Chondrocyte (in vitro differentiated cells): ENCODE results near the gene SCN1A. TPM values are rescaled to one million over a fixed set of nuclear protein-coding genes. Genes with fewer than 3 reads are reported as not detected.
"Not testable (repeated sequence)": the region's sequence is repeated elsewhere in the genome, so short reads cannot be mapped to it uniquely, and the experiment has no call there.

Source experiments
- DNase-seq: peaks from one replicate; pipeline ENCODE4 v3.0.0; 2021; ENCODE audit warnings: mixed read lengths, low spot score
- H3K27ac Mint-ChIP-seq: one replicate; pipeline ENCODE4 v1.8.0; 2021; ENCODE audit warnings: mild to moderate bottlenecking, moderate library complexity, mixed read lengths; ENCODE audit not compliant: unreplicated experiment
- H3K27me3 Mint-ChIP-seq: 2 replicates; pipeline ENCODE4 v1.8.0; 2021; ENCODE audit warnings: low read depth, mixed read lengths
- H3K36me3 Mint-ChIP-seq: 2 replicates; pipeline ENCODE4 v1.8.0; 2021; ENCODE audit warnings: low read depth, mixed read lengths
- H3K4me1 Mint-ChIP-seq: 2 replicates; pipeline ENCODE4 v1.8.0; 2021; ENCODE audit warnings: low read depth, mild to moderate bottlenecking, mixed read lengths
- H3K4me3 Mint-ChIP-seq: one replicate; pipeline ENCODE4 v1.8.0; 2021; ENCODE audit warnings: mild to moderate bottlenecking, moderate library complexity, mixed read lengths; ENCODE audit not compliant: unreplicated experiment
- H3K9me3 Mint-ChIP-seq: 2 replicates; pipeline ENCODE4 v1.8.0; 2021; ENCODE audit warnings: low read depth, mixed read lengths
- CTCF ChIP-seq: fragments of 200-600 bp; sonication (generic); IDR thresholded peaks from 2 replicates; pipeline ENCODE4 v1.5.0; 2021; ENCODE audit warnings: antibody characterized with exemption, mild to moderate bottlenecking, moderate library complexity
- total RNA-seq: library from RNA; stranded (reverse); gene quantifications from 3 replicates; pipeline ENCODE4 v1.2.1, GENCODE V29; 2021

The SCN1A gene
- total RNA-seq, 1 donor from 2014 or later, result 0.05 TPM

- Mint-ChIP-seq H3K9me3 (no peaks in the 10 kb centered on the region), H3K4me3 (no peak overlapping the region), H3K4me1 (no peaks in the 10 kb centered on the region), H3K27me3 (no peaks in the 10 kb centered on the region), H3K27ac (no peak overlapping the region), H3K36me3 (no peaks in the 10 kb centered on the region)
- DNase-seq, result no peak
- TF ChIP-seq CTCF, result no peak
Observed at GRCh38 chr2:166140932-166141331, 13.1 kb upstream of the SCN1A start.

GRCh38 chr2:166140475-166140874 is 12.7 kb upstream of the SCN1A start:
- H3K27ac Mint-ChIP-seq, result no peak overlapping the region
- DNase-seq, result no peak
- no peaks in the 10 kb centered on the region for H3K4me1 Mint-ChIP-seq
- no peaks in the 10 kb centered on the region for H3K9me3 Mint-ChIP-seq
- H3K36me3 Mint-ChIP-seq, result no peaks in the 10 kb centered on the region
- H3K4me3 Mint-ChIP-seq, result no peak overlapping the region
- no peaks in the 10 kb centered on the region for H3K27me3 Mint-ChIP-seq
- TF ChIP-seq CTCF, result no peak

- DNase-seq, H3K4me1 Mint-ChIP-seq, H3K36me3 Mint-ChIP-seq, H3K9me3 Mint-ChIP-seq, H3K4me3 Mint-ChIP-seq, H3K27ac Mint-ChIP-seq, H3K27me3 Mint-ChIP-seq: not testable (repeated sequence)
Observed at GRCh38 chr2:166139479-166139878, 11.7 kb upstream of the SCN1A start.

GRCh38 chr2:166138667-166139066 is 10.8 kb upstream of the SCN1A start:
- H3K9me3 Mint-ChIP-seq, result no peaks in the 10 kb centered on the region
- no peaks in the 10 kb centered on the region for H3K27me3 Mint-ChIP-seq
- TF ChIP-seq CTCF, result no peak
- no peak overlapping the region for H3K27ac Mint-ChIP-seq
- DNase-seq, result no peak
- no peaks in the 10 kb centered on the region for H3K4me1 Mint-ChIP-seq
- H3K4me3 Mint-ChIP-seq, result no peak overlapping the region
- no peaks in the 10 kb centered on the region for H3K36me3 Mint-ChIP-seq

GRCh38 chr2:166138144-166138543 is 10.3 kb upstream of the SCN1A start:
- no peak for TF ChIP-seq CTCF
- no peaks in the 10 kb centered on the region for H3K4me1 Mint-ChIP-seq
- H3K27me3 Mint-ChIP-seq, result no peaks in the 10 kb centered on the region
- H3K27ac Mint-ChIP-seq, result no peak overlapping the region
- DNase-seq, result no peak
- no peaks in the 10 kb centered on the region for H3K36me3 Mint-ChIP-seq
- H3K4me3 Mint-ChIP-seq, result no peak overlapping the region
- no peaks in the 10 kb centered on the region for H3K9me3 Mint-ChIP-seq

- no peaks in the 10 kb centered on the region for H3K36me3 Mint-ChIP-seq
- TF ChIP-seq CTCF, result no peak
- H3K27me3 Mint-ChIP-seq, result no peaks in the 10 kb centered on the region
- DNase-seq, result no peak
- no peak overlapping the region for H3K4me3 Mint-ChIP-seq
- H3K27ac Mint-ChIP-seq, result no peak overlapping the region
- no peaks in the 10 kb centered on the region for H3K4me1 Mint-ChIP-seq
- H3K9me3 Mint-ChIP-seq, result no peaks in the 10 kb centered on the region
Observed at GRCh38 chr2:166137331-166137730, 9.5 kb upstream of the SCN1A start.
